HG03565 (cell line): ENCODE measurements around the gene BIRC5.

Experiments used
- ATAC-seq: cut with Tn5 transposase; IDR thresholded peaks from one replicate; pipeline ENCODE4 v1.9.1; 2021; ENCODE audit warnings: mild to moderate bottlenecking, moderate library complexity; ENCODE audit not compliant: unreplicated experiment

The BIRC5 gene

GRCh38 chr17:78255029-78255656 lies 41.1 kb downstream of the BIRC5 start:
- no peak for ATAC-seq

GRCh38 chr17:78255953-78256706 lies 42.1 kb downstream of the BIRC5 start:
- no peak for ATAC-seq

- no peak for ATAC-seq
These were observed 42.9 kb downstream of the BIRC5 start for GRCh38 chr17:78256707-78257591.

GRCh38 chr17:78257810-78258322 lies 43.8 kb downstream of the BIRC5 start:
- ATAC-seq, result no peak

- ATAC-seq, result no peak
These were observed 44.5 kb downstream of the BIRC5 start for GRCh38 chr17:78258323-78259191.

GRCh38 chr17:78259192-78259554 lies 45.1 kb downstream of the BIRC5 start:
- no peak for ATAC-seq

GRCh38 chr17:78263063-78263735 lies 49.1 kb downstream of the BIRC5 start:
- no peak for ATAC-seq

- ATAC-seq, result no peak
These were observed 49.8 kb downstream of the BIRC5 start for GRCh38 chr17:78263736-78264340.

GRCh38 chr17:78264590-78264989 lies 50.5 kb downstream of the BIRC5 start:
- ATAC-seq, result no peak

GRCh38 chr17:78265121-78265520 lies 51.1 kb downstream of the BIRC5 start:
- no peak for ATAC-seq

- no peak for ATAC-seq
These were observed 52.2 kb downstream of the BIRC5 start for GRCh38 chr17:78266231-78266631.

GRCh38 chr17:78266771-78267170 lies 52.7 kb downstream of the BIRC5 start:
- no peak for ATAC-seq

GRCh38 chr17:78267253-78268073 lies 53.4 kb downstream of the BIRC5 start:
- ATAC-seq, result no peak

- ATAC-seq, result no peak
These were observed 54.3 kb downstream of the BIRC5 start for GRCh38 chr17:78268191-78268874.

GRCh38 chr17:78268951-78269905 lies 55.2 kb downstream of the BIRC5 start:
- ATAC-seq, result no peak

- ATAC-seq, result no peak
These were observed 55.9 kb downstream of the BIRC5 start for GRCh38 chr17:78269955-78270381.
